Mammary epithelial cell (primary cell): Measurements from ENCODE around the gene SLC46A3.

ENCODE experiments used
- EZH2 ChIP-seq: IDR thresholded peaks from 2 replicates; pipeline ENCODE4 v1.6.1; 2012; ENCODE audit warnings: low read length, inconsistent platforms, borderline replicate concordance
- TF ChIP-seq, protein P1 (sequence below), 2 donors: IDR thresholded peaks in 1 of 2; conservative IDR thresholded peaks in 1 of 2; 2 replicates each; pipeline ENCODE4 v1.5.1; 2011 to 2012; ENCODE audit warnings: inconsistent platforms in 2 of 2, low read length in 2 of 2, mild to moderate bottlenecking in 2 of 2, control low read depth in 1 of 2, low read depth in 1 of 2; ENCODE audit not compliant: insufficient read depth in 1 of 2; ENCODE audit errors: extremely low read depth in 1 of 2

DNA sequence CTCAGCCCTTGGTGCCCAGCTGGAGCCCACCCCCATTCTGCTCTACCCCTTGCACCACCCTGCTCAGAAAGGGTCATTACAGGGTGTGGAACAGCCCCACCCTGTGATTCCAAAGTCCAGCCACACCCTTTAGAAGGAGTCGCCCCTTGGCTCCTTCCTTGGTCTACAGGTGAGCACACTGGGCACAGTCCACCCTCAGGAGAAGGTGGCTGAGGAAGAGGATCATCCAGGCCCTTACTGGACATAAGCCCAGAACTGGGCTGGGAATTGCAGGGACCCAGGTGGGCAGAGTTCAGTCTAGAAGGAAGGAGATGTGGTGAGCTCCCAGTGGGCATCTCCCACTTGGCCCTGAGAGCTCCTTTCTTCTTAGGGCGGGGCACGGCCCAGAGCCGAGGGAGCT lies 8.6 kb downstream of the SLC46A3 start:
- TF ChIP-seq, protein P1, sequence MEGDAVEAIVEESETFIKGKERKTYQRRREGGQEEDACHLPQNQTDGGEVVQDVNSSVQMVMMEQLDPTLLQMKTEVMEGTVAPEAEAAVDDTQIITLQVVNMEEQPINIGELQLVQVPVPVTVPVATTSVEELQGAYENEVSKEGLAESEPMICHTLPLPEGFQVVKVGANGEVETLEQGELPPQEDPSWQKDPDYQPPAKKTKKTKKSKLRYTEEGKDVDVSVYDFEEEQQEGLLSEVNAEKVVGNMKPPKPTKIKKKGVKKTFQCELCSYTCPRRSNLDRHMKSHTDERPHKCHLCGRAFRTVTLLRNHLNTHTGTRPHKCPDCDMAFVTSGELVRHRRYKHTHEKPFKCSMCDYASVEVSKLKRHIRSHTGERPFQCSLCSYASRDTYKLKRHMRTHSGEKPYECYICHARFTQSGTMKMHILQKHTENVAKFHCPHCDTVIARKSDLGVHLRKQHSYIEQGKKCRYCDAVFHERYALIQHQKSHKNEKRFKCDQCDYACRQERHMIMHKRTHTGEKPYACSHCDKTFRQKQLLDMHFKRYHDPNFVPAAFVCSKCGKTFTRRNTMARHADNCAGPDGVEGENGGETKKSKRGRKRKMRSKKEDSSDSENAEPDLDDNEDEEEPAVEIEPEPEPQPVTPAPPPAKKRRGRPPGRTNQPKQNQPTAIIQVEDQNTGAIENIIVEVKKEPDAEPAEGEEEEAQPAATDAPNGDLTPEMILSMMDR (conservative IDR thresholded peaks at IDR 0.05 in 1 of 2, IDR thresholded peaks at IDR 0.05 in 1 of 2; ENCODE audit: extremely low read depth in 1 of 2, insufficient read depth in 1 of 2, low read depth in 1 of 2, low read length in 2 of 2): no peak
- no peak for TF ChIP-seq EZH2
